HG03354 (cell line): Measurements from ENCODE around the gene DOC2A.
"Not testable (repeated sequence)": the region's sequence is repeated elsewhere in the genome, so short reads cannot be mapped to it uniquely, and the experiment has no call there.

Source experiments
- ATAC-seq: cut with Tn5 transposase; IDR thresholded peaks from one replicate; pipeline ENCODE4 v1.9.1; 2021; ENCODE audit warnings: mild to moderate bottlenecking; ENCODE audit not compliant: unreplicated experiment, poor library complexity, severe bottlenecking

DOC2A gene

GRCh38 chr16:30028438-30029076 lies 17.7 kb upstream of the DOC2A start:
- ATAC-seq = no peak

- no peak for ATAC-seq
These were observed 17.0 kb upstream of the DOC2A start for GRCh38 chr16:30027588-30028437.

GRCh38 chr16:30026449-30026848 lies 15.6 kb upstream of the DOC2A start:
- ATAC-seq = no peak

DNA sequence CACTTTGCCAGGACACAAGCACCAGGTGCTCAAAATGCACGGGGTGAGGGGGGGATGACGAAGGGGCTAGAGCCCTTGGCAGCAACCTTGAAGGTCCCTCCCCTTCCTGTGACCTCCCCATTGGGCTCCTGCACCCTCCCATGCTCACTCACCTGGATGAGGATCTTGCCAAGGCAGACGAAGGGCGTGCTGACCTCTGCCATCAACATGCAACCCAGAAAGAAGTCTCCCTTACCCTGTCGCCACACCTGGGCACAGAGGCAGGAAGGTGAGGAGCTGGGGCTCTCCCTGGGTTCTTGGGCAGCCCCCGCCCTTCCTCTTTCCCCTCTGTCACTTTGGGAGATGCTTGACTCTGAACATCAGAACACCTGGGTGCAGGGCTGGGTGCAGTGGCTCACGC lies 14.7 kb upstream of the DOC2A start:
- no peak for ATAC-seq

- ATAC-seq = no peak
These were observed 14.3 kb upstream of the DOC2A start for GRCh38 chr16:30025156-30025555.

- no peak for ATAC-seq
These were observed 13.6 kb upstream of the DOC2A start for GRCh38 chr16:30024451-30024850.

DNA sequence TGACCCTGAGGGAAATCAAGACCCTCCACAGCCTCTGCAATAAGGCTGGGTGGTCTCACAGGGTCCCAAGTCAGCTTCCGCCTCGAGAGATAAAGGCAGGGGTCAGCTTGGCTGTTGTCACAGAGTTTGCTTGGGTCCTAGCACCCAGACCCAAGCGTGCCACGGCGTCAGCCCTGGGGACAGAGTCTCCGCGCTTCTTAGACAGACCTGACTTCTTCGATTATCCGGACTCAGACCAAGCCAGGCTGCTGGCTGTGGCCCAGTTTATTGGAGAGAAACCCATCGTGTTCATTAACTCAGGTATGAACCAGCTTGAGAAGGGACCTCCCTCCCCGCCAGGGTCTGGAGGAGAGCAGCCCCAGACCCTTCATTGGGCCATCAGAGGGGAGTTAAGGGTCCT lies 12.8 kb upstream of the DOC2A start:
- ATAC-seq = no peak

- no peak for ATAC-seq
These were observed 12.1 kb upstream of the DOC2A start, which contains the start of gene C16orf92 for GRCh38 chr16:30022887-30023286. Gene C16orf92, plus strand, starts transcription at chr16:30023198. Its CDS starts 143 bp downstream, at chr16:30023341.

DNA sequence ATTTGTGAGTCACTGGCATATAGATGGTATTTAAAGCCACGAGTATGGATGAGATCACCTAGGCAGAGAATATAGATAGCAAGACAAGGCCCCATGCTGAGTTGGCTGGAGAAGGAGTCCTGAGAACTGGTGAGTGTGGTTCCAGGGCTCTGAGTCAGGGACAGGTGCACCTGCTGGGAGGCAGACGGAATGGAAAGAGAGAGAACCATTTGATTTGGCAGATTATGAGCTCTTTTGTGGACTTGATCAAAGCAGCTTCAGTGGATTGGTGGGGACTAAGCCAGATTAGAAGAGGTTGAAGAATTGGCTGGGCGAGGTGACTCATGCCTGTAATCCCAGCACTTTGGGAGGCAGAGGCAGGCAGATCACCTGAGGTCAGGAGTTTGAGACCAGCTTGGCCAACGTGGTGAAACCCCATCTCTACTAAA lies 7.9 kb upstream of the DOC2A start:
- ATAC-seq = no peak

DNA sequence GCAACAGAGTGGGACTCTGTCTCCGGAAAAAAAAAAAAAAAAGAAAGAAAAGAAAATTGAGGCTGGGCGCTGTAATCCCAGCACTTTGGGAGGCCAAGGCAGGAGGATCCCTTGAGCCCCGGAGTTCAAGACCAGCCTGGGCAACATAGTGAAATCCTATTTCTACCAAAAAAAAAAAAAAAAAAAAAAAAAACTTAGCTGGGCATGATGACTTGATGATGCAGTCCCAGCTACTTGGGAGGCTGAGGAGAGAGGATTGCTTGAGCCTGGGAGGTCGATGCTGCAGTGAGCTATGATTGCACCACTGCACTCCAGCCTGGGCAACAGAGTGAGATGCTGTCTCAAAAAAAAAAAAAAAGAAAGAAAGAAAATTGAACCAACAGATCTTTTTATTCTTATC lies 7.1 kb upstream of the DOC2A start:
- not testable (repeated sequence) for ATAC-seq

- ATAC-seq = no peak
These were observed 6.4 kb upstream of the DOC2A start for GRCh38 chr16:30017277-30017656.

DNA sequence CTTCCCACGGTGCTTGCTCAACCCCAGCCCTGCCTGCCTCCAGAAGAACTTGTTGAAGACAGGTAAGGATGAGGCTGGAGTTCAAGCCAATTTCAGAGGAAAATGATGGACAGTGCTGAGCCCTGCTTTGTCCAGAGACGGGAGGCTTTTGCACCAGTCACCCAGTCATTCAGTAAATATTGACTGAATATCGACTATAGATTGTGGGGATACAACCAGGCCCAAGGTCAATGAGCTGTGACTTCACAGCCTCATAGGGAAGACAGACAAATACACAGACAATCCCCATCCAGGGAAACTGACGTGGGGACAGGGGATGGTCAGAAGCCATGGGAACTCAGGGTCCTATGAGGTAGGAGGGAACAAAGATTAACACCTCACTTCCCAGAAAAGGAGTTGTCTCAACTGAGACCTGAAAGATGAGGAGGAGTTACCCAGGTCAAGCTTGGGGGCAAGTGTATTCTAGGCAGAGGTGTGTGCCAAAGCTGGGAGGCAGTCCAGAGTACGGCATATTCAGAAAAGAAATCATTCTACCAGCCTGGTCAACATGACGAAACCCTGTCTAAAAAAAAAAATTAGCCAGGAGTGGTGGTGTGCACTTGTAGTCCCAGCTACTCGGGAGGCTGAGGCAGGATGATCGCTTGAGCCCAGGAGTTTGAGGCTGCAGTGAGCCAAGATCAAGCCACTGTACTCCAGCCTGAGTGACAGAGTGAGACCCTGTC lies 5.9 kb upstream of the DOC2A start:
- no peak for ATAC-seq

GRCh38 chr16:30015450-30015849 lies 4.6 kb upstream of the DOC2A start:
- ATAC-seq = not testable (repeated sequence)

DNA sequence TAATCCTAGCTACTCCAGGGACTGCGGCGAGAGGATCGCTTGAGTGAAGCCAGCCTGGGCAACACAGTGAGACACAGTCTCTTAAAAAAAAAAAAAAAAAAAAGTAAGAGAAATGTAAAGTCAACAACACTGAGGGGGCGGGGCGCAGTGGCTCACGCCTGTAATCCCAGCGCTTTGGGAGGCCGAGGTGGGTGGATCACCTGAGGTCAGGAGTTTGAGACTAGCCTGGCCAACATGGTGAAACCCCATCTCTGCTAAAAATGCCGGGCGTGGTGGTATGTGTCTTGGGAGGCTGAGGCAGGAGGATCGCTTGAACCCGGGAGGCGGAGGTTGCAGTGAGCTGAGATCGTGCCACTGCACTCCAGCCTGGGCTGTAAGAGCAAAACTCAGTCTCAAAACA lies 1.8 kb upstream of the DOC2A start:
- ATAC-seq = not testable (repeated sequence)

GRCh38 chr16:30011714-30012504 lies 1.1 kb upstream of the DOC2A start:
- no peak for ATAC-seq

- ATAC-seq = no peak
These were observed 610 bp downstream of the DOC2A start for GRCh38 chr16:30009990-30010843.

- ATAC-seq = no peak
These were observed 1.6 kb downstream of the DOC2A start for GRCh38 chr16:30009085-30009862.

- ATAC-seq = no peak
These were observed 3.4 kb downstream of the DOC2A start for GRCh38 chr16:30007378-30007895.
